ENCODE measurements around the gene DPH3. TPM values are rescaled to one million over a fixed set of nuclear protein-coding genes. Genes with fewer than 3 reads are reported as not detected.

DPH3 gene
- total and polyA plus RNA-seq, 9 of the 15 experiments (the other 6 are each of a cell fraction or from before 2014, with no cell fraction given) = 15.9 to 131 (median 38.7) TPM

DNA sequence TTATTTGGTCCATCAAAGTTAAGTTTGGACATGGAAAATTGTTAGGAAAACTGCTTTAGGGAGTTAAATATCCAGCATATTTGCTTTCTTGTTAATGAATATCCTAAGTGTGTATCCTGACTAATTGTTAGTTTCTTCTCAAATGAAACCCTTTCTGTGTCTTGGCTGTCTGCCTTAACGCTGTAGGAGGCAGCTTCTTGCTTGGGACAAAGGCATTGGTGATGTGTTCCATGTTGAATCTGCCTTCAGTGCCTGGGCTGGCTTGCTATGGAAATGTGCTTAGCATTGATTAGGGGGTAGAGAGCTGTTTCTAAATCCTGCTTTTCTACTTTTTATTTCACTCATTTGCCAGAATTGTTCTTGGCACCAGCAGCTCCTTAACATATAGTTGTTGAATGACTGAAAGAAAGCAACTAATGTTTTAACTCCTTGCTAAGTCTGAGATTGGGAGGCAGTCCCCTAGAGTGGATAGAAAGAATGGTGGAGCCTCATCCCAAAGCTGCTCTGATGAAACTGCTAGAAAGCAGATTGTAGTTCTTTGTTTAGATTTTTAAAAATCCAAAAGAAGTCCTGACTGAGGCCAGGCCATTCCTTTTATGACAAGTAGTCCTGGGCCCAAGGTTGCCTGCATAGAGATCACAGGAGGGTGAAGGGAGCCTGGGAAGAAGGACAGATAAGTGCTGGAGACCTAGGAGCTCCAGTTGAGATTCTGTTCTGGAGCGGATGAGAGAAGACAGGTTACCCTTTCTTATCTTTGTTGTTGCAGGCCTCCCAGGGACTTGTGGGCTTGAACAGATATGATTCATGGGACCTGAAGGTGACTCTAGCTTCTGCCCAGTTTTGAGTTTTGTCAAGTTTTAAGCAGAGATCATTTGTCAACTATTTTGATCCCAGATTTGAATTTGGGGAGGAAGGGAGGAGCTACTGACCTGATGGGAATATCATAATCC, 39.6 kb upstream of the DPH3 start (continued):
- TF ChIP-seq, protein P1, sequence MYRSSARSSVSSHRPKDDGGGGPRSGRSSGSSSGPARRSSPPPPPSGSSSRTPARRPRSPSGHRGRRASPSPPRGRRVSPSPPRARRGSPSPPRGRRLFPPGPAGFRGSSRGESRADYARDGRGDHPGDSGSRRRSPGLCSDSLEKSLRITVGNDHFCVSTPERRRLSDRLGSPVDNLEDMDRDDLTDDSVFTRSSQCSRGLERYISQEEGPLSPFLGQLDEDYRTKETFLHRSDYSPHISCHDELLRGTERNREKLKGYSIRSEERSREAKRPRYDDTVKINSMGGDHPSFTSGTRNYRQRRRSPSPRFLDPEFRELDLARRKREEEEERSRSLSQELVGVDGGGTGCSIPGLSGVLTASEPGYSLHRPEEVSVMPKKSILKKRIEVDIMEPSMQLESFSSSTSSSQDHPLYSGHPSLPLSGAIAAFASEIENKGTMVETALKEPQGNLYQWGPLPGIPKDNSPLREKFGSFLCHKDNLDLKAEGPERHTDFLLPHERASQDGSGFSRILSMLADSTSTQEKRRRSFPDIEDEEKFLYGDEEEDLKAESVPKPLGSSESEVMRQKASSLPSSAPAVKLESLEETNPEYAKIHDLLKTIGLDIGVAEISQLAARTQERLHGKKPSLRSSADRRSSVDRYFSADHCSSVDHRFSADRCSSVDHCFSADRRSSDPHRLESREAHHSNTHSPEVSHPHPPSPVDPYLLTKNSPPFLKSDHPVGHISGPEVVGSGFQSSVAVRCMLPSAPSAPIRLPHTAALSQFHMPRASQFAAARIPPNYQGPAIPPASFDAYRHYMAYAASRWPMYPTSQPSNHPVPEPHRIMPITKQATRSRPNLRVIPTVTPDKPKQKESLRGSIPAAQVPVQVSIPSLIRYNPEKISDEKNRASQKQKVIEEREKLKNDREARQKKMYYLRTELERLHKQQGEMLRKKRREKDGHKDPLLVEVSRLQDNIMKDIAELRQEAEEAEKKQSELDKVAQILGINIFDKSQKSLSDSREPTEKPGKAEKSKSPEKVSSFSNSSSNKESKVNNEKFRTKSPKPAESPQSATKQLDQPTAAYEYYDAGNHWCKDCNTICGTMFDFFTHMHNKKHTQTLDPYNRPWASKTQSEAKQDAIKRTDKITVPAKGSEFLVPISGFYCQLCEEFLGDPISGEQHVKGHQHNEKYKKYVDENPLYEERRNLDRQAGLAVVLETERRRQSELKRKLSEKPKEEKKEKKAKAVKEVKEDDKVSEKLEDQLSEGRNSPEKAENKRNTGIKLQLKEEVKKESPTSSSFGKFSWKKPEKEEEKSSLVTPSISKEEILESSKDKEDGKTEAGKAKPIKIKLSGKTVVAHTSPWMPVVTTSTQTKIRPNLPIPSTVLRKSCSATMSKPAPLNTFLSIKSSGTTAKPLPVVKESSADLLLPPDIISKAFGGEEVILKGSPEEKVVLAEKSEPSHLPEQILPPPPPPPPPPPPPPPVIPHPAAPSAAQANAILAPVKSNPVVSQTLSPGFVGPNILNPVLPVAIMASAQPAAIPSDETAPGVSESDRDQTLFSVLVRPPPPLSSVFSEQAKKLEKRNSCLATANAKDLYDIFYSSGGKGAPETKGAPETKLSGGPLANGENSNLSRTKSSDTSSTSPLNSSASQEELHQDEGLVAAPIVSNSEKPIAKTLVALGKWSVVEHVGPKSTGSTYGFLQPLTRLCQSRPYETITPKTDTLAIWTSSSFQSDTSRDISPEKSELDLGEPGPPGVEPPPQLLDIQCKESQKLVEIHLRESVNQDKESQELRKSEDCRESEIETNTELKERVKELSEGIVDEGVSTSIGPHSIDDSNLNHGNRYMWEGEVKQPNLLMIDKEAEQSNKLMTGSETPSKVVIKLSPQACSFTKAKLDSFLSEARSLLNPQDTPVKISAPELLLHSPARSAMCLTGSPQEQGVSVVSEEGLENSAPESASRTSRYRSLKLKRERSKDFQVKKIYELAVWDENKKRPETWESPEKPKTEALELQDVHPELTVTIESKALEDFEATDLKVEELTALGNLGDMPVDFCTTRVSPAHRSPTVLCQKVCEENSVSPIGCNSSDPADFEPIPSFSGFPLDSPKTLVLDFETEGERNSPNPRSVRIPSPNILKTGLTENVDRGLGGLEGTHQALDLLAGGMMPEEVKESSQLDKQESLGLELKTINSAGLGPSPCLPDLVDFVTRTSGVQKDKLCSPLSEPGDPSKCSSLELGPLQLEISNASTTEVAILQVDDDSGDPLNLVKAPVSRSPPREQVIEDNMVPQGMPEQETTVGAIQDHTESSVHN (IDR thresholded peaks at IDR 0.05; ENCODE audit: borderline replicate concordance in 1 of 2, low read depth in 1 of 2) = 0 out of 4 replicates have a peak, but pooled peaks of 1 of the 2 experiments have one; percentile 62
- TF ChIP-seq, protein P2, sequence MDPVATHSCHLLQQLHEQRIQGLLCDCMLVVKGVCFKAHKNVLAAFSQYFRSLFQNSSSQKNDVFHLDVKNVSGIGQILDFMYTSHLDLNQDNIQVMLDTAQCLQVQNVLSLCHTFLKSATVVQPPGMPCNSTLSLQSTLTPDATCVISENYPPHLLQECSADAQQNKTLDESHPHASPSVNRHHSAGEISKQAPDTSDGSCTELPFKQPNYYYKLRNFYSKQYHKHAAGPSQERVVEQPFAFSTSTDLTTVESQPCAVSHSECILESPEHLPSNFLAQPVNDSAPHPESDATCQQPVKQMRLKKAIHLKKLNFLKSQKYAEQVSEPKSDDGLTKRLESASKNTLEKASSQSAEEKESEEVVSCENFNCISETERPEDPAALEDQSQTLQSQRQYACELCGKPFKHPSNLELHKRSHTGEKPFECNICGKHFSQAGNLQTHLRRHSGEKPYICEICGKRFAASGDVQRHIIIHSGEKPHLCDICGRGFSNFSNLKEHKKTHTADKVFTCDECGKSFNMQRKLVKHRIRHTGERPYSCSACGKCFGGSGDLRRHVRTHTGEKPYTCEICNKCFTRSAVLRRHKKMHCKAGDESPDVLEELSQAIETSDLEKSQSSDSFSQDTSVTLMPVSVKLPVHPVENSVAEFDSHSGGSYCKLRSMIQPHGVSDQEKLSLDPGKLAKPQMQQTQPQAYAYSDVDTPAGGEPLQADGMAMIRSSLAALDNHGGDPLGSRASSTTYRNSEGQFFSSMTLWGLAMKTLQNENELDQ (CRISPR knock-in tag; IDR thresholded peaks at IDR 0.05; ENCODE audit: borderline replicate concordance) = no peak
- TF ChIP-seq, protein P3, sequence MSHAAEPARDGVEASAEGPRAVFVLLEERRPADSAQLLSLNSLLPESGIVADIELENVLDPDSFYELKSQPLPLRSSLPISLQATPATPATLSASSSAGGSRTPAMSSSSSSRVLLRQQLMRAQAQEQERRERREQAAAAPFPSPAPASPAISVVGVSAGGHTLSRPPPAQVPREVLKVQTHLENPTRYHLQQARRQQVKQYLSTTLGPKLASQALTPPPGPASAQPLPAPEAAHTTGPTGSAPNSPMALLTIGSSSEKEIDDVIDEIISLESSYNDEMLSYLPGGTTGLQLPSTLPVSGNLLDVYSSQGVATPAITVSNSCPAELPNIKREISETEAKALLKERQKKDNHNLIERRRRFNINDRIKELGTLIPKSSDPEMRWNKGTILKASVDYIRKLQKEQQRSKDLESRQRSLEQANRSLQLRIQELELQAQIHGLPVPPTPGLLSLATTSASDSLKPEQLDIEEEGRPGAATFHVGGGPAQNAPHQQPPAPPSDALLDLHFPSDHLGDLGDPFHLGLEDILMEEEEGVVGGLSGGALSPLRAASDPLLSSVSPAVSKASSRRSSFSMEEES (CRISPR knock-in tag; IDR thresholded peaks at IDR 0.05) = no peak
- peak; percentile 75 for TF ChIP-seq ETV1 (tag; conservative IDR thresholded peaks at IDR 0.05; ENCODE audit: low read depth)
- peak; percentile 76; the same call in 1 of the 2 replicates for TF ChIP-seq DMBX1 (CRISPR knock-in tag; IDR thresholded peaks at IDR 0.05; ENCODE audit: borderline replicate concordance)
- peak; percentile 52 to 91; a peak in 2 of 4 replicates for TF ChIP-seq FOXA3 (CRISPR knock-in tag; conservative IDR thresholded peaks at IDR 0.05 in 1 of 2, IDR thresholded peaks at IDR 0.05 in 1 of 2)
- peak; percentile 26 for TF ChIP-seq ZFP36 (IDR thresholded peaks at IDR 0.05; ENCODE audit: low read depth, low read length, partially characterized antibody)
- TF ChIP-seq, protein P4, sequence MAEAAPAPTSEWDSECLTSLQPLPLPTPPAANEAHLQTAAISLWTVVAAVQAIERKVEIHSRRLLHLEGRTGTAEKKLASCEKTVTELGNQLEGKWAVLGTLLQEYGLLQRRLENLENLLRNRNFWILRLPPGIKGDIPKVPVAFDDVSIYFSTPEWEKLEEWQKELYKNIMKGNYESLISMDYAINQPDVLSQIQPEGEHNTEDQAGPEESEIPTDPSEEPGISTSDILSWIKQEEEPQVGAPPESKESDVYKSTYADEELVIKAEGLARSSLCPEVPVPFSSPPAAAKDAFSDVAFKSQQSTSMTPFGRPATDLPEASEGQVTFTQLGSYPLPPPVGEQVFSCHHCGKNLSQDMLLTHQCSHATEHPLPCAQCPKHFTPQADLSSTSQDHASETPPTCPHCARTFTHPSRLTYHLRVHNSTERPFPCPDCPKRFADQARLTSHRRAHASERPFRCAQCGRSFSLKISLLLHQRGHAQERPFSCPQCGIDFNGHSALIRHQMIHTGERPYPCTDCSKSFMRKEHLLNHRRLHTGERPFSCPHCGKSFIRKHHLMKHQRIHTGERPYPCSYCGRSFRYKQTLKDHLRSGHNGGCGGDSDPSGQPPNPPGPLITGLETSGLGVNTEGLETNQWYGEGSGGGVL (CRISPR knock-in tag; IDR thresholded peaks at IDR 0.05) = no peak

All from K562 (cell line).